ENCODE measurements around the gene PLEKHD1.

PLEKHD1 gene

DNA sequence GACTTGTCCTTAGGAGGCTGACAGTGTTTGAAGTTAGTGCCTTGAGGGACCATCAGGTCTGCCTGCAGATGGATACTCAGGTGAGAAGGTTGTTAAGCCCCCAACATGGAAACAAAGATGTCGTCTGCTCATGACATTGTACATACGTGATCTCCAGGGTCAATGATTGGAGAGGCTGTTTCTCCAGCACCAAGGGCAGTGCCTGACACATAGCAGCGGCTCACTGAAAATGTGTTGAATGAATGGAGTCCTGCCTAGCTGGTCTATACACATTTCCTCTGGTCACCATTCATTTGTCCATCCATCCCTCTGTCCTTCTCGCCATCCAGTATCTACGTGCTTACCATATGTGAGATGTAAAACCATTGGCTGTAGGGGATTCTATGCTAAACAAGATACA is 83.0 kb downstream of the PLEKHD1 start:
- H3K4me3 ChIP-seq (ENCODE audit: low read depth, low read length), result no peak overlapping the region

DNA sequence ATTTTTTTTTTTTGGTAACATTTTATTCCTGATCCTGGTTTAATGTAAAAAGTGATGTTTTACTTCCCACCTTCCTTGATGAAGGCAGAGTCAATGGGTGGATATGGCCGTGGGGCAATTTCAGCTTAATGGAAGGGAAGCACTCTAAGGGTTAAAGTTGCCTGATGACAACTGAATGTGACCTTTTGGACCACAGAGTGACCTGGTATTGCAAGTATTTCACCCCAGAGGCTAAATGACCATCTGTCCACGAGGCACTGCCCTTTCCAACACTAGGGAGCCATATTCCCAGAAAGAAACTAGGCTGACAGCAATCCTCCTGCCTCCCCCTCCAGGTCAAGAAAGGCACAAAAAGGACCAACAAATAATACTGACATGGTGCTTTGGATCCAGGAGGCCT is 85.3 kb downstream of the PLEKHD1 start:
- H3K4me3 ChIP-seq (ENCODE audit: low read depth, low read length), result no peak overlapping the region
- TF ChIP-seq, protein P1, sequence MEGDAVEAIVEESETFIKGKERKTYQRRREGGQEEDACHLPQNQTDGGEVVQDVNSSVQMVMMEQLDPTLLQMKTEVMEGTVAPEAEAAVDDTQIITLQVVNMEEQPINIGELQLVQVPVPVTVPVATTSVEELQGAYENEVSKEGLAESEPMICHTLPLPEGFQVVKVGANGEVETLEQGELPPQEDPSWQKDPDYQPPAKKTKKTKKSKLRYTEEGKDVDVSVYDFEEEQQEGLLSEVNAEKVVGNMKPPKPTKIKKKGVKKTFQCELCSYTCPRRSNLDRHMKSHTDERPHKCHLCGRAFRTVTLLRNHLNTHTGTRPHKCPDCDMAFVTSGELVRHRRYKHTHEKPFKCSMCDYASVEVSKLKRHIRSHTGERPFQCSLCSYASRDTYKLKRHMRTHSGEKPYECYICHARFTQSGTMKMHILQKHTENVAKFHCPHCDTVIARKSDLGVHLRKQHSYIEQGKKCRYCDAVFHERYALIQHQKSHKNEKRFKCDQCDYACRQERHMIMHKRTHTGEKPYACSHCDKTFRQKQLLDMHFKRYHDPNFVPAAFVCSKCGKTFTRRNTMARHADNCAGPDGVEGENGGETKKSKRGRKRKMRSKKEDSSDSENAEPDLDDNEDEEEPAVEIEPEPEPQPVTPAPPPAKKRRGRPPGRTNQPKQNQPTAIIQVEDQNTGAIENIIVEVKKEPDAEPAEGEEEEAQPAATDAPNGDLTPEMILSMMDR (IDR thresholded peaks at IDR 0.05; ENCODE audit: low read depth, low read length), result no peak

More for the DNA sequence above, 83.0 kb downstream of the PLEKHD1 start:
- TF ChIP-seq, protein P1 (IDR thresholded peaks at IDR 0.05; ENCODE audit: low read depth, low read length), result no peak

DNA sequence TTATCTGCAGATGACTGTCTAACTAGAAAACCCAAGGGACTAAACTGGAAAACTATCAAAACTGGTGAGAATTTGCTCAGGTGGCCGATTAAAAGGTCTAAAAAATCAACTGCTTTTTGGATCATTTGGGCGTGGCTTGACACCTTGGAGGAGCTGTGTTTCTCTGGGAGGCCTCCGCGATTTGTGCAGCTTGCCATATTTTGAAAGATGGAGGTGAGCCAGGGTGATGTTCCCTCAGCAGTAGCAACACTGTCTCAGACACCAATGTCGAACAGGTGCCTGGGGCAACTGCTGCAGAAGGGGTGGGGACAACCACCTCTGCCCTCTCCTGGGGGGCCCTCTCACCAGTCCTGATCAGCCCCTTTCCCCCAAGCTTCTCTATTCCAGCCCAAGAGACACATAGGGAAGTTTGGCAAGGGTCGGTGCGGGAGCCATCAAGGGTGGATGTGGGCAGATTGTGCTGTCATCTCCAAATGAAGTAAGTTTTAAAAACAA is 86.4 kb downstream of the PLEKHD1 start:
- TF ChIP-seq, protein P1 (IDR thresholded peaks at IDR 0.05; ENCODE audit: low read depth, low read length), result no peak
- H3K4me3 ChIP-seq (ENCODE audit: low read depth, low read length), result no peak overlapping the region

DNA sequence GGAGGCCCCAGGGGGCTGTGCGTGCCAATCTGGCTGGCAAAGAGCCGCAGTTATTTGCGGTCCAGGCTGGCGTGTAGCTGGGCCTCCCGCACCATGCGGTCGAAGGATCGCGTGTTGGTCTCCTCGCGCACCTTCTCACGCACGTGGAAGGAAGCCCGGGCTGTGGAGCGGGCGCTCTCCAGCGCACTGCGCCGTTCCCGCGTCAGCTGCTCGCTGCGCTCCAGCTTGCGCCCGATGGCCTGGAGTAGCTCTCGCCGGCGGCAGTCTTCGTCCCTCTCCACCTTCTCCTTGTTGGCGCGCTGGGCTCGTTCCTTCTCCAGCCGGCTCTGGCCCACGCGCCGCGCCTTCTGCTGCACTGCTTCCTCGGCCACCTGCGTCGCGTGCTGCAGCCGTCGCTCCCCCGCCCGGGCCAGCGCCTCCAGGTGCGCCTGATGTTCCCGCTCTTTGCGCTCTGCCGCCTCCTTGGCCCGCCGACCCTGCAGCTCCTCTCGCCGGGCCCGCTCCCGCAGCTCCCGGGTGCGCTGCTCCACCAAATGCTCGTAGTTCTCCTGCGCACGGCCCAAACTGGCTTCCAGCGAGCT is 87.0 kb downstream of the PLEKHD1 start:
- TF ChIP-seq, protein P1 (IDR thresholded peaks at IDR 0.05; ENCODE audit: low read depth, low read length), result no peak
- no peak overlapping the region for H3K4me3 ChIP-seq (ENCODE audit: low read depth, low read length)

DNA sequence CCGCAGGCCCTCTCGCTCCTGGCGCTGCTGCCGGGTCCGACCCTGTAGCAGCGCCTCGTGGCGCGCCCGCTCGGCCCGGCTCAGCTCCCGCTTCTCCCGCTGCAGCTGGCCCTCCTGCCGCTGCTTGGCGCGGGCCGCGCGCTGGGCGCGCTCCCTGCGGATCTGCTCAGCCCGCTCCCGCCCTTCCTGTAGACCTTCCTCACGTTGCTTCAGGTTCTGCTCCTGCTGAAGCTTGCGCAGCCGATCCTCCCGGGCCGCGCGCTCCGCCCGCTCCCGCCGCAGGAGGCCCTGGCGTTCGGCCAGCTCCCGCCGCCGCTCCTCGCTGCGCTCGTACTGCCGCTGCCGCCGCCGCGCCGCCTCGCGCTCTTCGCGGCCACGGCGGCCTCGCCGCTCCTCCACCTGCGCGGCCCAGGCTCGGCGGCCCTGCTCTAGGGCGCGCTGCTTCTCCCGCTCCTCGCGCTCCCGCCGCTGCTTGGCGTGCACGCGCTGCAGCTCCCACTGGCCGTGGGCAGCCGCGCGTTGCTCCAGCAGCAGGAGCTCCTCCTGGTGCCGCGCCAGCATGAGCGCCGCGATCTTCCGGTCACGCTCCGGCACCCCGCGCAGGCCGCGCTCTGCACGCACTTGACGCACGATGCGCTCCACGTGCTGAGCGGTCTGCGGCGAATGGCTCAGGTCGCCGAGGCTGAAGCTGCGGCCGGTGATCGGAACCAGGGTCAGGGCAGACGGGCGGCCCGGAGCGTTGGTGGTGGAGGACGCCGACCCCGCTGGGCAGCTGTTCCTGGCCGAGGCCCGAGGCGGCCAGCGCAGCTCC is 87.7 kb downstream of the PLEKHD1 start:
- H3K4me3 ChIP-seq (ENCODE audit: low read depth, low read length), result no peak overlapping the region
- TF ChIP-seq, protein P1 (IDR thresholded peaks at IDR 0.05; ENCODE audit: low read depth, low read length), result no peak

DNA sequence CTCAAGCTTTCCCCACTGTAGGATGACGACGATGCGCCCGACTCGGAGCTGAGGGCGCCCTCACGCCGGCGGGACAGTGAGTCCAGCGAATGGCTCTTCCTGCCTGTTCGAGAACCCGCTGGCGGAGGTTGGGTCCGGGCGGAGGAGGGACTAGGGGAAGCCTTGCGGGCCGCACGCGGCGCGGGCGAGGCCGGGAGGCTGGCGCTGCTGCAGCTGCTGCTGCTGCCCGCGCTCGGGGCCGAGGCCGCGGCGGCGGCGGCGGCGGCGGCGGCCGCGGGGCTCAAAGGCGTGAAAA is 88.3 kb downstream of the PLEKHD1 start:
- TF ChIP-seq, protein P1 (IDR thresholded peaks at IDR 0.05; ENCODE audit: low read depth, low read length), result no peak
- no peak overlapping the region for H3K4me3 ChIP-seq (ENCODE audit: low read depth, low read length)

DNA sequence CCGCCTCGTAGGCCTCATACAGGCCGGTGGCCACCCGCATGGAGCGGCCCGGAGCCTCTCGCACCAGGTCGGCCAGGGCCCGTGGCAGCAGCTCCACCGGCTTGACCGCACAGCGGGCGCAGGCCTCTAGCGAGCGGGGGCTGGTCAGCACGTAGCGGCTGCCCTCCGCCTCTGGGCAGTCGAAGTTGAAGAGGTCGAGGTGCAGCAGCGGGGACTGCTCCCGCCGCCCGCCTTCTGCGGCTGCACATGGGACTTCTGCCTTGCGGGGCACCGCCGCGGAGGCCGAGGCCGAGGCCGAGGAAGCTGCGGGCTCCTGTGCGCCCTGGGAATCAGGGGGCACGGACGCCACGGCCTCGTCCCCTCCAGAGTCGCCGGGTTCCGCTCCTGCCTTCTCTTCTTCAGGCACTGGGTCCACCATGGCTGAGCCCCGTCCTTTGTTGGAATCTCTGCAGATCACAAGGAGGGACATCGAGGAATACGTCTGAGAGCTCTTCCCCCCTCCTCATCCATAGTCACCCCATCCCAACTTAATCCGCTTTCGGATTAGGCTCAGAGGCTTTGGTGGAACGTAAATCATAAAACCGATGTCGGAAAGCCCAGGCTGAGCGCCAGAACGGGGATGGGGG is 88.8 kb downstream of the PLEKHD1 start:
- TF ChIP-seq, protein P1 (IDR thresholded peaks at IDR 0.05; ENCODE audit: low read depth, low read length), result no peak
- H3K4me3 ChIP-seq (ENCODE audit: low read depth, low read length), result no peak overlapping the region
